ENCODE results near the gene SCTR. TPM values are rescaled to one million over a fixed set of nuclear protein-coding genes. Genes with fewer than 3 reads are reported as not detected.

Gene SCTR
- total and polyA plus RNA-seq, 2 of the 13 experiments (the other 11 are each of a cell fraction or from before 2014, with no cell fraction given) = not detected

- TF ChIP-seq PAXIP1 (CRISPR knock-in tag; conservative IDR thresholded peaks at IDR 0.05) = peak; percentile 57
- TF ChIP-seq HHEX (CRISPR knock-in tag; IDR thresholded peaks at IDR 0.05) = peak; percentile 94
- TF ChIP-seq ZNF33B (CRISPR knock-in tag; IDR thresholded peaks at IDR 0.05) = no peak
- TF ChIP-seq NCOA2 (CRISPR knock-in tag; IDR thresholded peaks at IDR 0.05) = 0 out of 2 replicates have a peak, but pooled peaks have one; percentile 12
- no peak for TF ChIP-seq AGO2 (optimal IDR thresholded peaks at IDR 0.05; ENCODE audit: low read depth, low read length)
- TF ChIP-seq POLR2AphosphoS2 (IDR thresholded peaks at IDR 0.05; ENCODE audit: low read depth, low read length) = no peak
- TF ChIP-seq SRF (IDR thresholded peaks at IDR 0.05; ENCODE audit: low read depth, low read length) = no peak
- peak; percentile 21; the same call in 1 of the 2 replicates for TF ChIP-seq ZNF292 (CRISPR knock-in tag; IDR thresholded peaks at IDR 0.05; ENCODE audit: borderline replicate concordance, low read depth)
- no peak for TF ChIP-seq KLF15 (CRISPR knock-in tag; IDR thresholded peaks at IDR 0.05; ENCODE audit: borderline replicate concordance)
- TF ChIP-seq HMG20A (CRISPR knock-in tag; IDR thresholded peaks at IDR 0.05; ENCODE audit: borderline replicate concordance) = peak; percentile 70; the same call in 1 of the 2 replicates
- TF ChIP-seq ERF (CRISPR knock-in tag; IDR thresholded peaks at IDR 0.05) = peak; percentile 46; the same call in 1 of the 2 replicates
- no peak for TF ChIP-seq ZNF121 (CRISPR knock-in tag; IDR thresholded peaks at IDR 0.05)
- TF ChIP-seq, protein P1, sequence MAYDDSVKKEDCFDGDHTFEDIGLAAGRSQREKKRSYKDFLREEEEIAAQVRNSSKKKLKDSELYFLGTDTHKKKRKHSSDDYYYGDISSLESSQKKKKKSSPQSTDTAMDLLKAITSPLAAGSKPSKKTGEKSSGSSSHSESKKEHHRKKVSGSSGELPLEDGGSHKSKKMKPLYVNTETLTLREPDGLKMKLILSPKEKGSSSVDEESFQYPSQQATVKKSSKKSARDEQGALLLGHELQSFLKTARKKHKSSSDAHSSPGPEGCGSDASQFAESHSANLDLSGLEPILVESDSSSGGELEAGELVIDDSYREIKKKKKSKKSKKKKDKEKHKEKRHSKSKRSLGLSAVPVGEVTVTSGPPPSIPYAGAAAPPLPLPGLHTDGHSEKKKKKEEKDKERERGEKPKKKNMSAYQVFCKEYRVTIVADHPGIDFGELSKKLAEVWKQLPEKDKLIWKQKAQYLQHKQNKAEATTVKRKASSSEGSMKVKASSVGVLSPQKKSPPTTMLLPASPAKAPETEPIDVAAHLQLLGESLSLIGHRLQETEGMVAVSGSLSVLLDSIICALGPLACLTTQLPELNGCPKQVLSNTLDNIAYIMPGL (CRISPR knock-in tag; IDR thresholded peaks at IDR 0.05; ENCODE audit: borderline replicate concordance in 1 of 2, low read depth in 1 of 2) = no peak
- peak; percentile 56; the same call in 1 of the 2 replicates for TF ChIP-seq GATAD2A (CRISPR knock-in tag; IDR thresholded peaks at IDR 0.05)
- peak; percentile 60 for TF ChIP-seq NR2F6 (IDR thresholded peaks at IDR 0.05)
- peak; percentile 50 for TF ChIP-seq NR2F6 (CRISPR knock-in tag; IDR thresholded peaks at IDR 0.05)
- no peak for TF ChIP-seq ZNF546 (CRISPR knock-in tag; conservative IDR thresholded peaks at IDR 0.05)
- no peak for TF ChIP-seq NFE2L2 (IDR thresholded peaks at IDR 0.05; ENCODE audit: low read length)
- peak; percentile 54; the same call in 1 of the 2 replicates for TF ChIP-seq ZNF503 (CRISPR knock-in tag; IDR thresholded peaks at IDR 0.05)
- TF ChIP-seq NCOR1 (IDR thresholded peaks at IDR 0.05; ENCODE audit: borderline replicate concordance, low read length) = peak; percentile 29; the same call in 1 of the 2 replicates
- 0 out of 2 replicates have a peak, but pooled peaks have one; percentile 23 for TF ChIP-seq IRF2 (CRISPR knock-in tag; IDR thresholded peaks at IDR 0.05)
- no peak; the same call in 1 of the 2 replicates for TF ChIP-seq NFIC (IDR thresholded peaks at IDR 0.05; ENCODE audit: low read length)
- TF ChIP-seq SOX5 (CRISPR knock-in tag; IDR thresholded peaks at IDR 0.05; ENCODE audit: borderline replicate concordance) = peak; percentile 64; the same call in 1 of the 2 replicates
- TF ChIP-seq SMAD9 (CRISPR knock-in tag; IDR thresholded peaks at IDR 0.05) = no peak
Observed at GRCh38 chr2:119469661-119470297, 54.5 kb downstream of the SCTR start (continued).
